Stimulated activated CD8-positive, alpha-beta memory T cell treated with anti-CD3 and anti-CD28 coated beads, Interleukin-7, amount 100 ng/mL, for 48 hours (primary cell): ENCODE results near the gene ADGRG2.
"Not testable (repeated sequence)": the region's sequence is repeated elsewhere in the genome, so short reads cannot be mapped to it uniquely, and the experiment has no call there.

Source experiments
- DNase-seq, 2 donors: peaks; one replicate each; pipeline ENCODE4 v3.0.0-alpha.2; 2020; ENCODE audit warnings: low read depth in 1 of 2; ENCODE audit errors: extremely low read depth in 1 of 2

The ADGRG2 gene

DNA sequence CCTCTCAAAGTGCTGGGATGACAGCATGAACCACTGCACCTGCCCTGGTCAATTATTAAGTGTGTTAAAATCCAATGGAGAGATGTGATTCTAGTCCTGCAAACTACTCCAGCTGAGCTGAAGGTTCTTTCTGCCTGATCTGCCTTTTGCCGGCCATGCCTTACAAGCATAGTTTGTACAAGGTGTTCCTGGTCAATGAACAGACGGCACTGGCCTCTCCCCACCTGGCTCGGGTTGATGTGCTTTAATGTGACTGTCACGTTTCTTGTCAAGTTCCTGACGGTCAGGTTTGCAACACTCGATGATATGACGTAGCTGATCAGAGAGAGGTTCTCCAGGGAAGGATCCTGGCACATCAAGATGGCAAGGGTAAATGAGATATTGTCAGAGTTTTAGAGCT is 115.3 kb downstream of the ADGRG2 start:
- DNase-seq = no peak

- DNase-seq = no peak
These were observed 116.4 kb downstream of the ADGRG2 start for GRCh38 chrX:19005909-19006308.

GRCh38 chrX:19003756-19004155 is 118.5 kb downstream of the ADGRG2 start:
- no peak for DNase-seq

GRCh38 chrX:18998653-18999052 is 123.6 kb downstream of the ADGRG2 start:
- DNase-seq = no peak

DNA sequence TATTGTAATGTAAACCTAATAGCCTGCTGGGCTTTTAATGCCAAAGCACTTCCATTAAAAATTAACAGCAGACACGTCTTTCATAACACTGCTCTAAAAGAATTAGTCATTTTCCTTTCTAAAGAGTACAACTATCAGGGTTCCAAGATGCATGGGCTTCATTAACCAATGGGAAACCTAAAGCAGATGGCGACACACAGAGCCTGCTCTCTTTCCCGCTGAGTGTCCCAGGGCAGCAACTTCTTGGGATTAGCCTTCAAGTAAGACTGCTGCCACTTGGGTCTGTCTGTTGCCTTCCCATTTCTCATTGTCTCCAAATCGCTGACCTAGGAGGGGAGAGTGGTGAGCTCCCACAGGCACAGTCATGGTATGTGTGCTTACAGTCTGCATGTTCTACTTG is 124.4 kb downstream of the ADGRG2 start:
- no peak for DNase-seq

- DNase-seq = no peak
These were observed 125.7 kb downstream of the ADGRG2 start for GRCh38 chrX:18996536-18996935.

- no peak for DNase-seq
These were observed 127.0 kb downstream of the ADGRG2 start for GRCh38 chrX:18995221-18995620.

DNA sequence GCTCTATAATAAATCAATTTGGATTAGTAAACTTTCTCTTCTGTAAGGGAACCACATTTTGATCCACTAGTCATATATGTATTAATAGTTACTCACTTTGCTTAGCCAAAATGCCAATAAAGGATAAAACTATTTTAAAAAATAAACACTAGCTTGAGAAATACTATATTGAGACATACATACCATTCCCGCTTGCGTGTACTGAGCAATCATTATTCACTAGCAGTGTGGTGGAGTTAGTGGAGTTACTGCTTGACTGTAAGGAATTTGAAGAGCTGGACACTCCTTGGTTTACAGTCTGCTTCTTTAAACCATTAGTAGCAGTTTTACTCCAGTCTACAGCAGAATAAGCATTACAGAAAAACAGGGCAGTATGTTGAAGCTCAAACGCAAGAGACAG is 127.6 kb downstream of the ADGRG2 start:
- DNase-seq = no peak

DNA sequence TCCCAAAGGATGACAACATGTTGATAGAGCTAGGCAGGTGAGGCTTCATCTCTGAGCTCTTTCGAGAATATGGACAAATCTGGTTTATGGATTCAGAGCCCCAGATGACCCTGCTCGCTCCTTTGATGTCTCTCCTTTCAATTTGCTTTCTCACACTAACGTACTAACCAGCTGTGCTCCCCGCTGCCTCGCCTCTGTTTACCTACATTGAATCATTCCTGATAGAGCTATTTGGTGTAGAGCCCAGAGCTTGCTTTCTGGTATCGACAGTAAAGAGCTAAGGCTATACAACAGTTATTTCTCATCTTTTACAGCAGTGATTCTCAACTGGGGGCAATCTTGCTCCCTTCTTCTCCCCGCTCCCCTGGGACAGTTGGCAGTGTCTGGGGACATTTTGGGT is 129.4 kb downstream of the ADGRG2 start:
- DNase-seq = no peak

DNA sequence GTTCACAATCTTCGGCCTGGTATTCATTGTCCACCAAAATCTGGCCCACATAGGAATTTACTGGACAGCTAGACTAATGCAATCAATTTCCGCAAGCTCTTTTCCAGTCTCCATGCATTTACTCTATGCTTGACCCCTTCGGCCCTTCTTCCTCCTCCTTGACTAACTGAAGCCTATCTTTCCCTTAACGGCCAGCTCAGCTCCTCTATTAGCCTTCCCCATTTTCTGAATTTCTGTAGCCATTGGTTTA is 137.2 kb downstream of the ADGRG2 start:
- no peak for DNase-seq

DNA sequence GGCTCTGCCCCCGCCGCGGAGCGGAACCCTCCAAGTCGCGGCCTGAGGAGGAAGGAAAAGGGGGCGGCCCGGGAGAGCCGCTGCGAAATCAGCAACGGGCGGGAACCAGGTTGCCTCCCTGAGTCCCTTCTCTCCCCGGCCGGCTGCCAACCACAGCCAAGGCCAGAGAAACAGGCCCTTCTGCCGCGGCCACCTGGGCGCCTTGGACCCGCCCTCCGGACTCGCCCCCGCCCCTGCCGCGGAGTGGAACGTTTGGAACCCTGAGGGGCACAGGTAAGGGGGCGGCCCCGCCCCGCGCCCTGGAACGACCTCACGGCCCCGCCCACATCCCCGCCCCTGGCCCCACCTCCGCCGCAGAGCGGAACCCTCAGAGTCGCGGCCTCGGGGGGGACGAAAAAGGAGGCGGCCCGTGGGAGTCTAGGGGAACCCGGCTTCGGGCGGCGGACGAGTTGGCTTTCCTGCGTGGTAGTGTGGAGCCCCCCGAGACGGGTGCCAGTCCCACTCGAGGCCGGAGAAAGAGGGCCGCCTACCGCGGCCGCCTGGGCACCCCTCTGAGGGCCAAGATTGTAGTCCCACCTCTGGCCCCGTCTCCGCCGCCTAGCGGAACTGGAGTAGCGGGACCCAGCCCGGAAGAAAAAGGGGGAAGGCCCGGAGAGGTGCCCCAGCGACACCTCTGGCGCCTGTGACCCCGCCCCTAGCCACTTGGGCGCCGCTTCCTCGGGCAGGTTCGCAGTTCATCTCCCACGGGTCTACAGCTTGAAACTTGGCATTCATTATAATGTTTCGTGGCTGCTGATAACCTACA is 137.7 kb downstream of the ADGRG2 start:
- peak; percentile 63 to 69 for DNase-seq

DNA sequence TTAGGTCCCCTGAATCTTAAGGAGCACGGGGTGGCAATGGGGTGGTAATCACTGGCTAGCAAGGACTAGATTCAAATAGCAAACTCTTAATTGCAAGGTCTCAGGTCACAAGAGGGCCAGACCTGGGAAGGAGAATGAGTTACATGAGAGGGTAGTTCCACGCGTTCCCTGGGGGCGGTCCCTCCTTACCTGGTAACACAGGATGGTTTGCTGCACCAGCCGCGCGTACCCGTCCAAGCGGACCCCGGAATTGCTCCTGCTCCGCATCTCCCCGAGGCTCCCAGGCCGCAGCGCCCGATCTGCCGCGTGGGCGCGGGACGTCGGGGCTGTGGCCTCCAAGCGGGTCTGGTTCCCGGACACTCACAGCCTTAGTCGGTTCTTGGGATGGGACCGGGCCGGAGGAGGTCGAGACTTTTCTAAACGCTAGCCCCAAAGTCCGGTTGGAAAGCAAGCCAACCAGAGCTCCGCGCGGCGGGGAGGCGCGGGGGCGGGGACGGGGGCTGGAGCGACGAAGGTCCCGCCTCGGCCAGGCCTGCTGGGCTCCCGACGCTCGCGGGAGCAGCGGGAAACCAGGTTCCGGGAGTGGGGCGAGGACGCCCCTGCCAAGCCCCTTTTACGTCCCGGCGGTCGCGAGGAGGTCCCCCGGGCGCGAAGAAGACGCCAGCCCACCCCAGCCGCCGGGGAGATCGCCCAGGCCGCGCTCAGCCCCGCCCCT is 138.4 kb downstream of the ADGRG2 start, which contains the start of gene PHKA2:
Gene PHKA2 (minus strand): TSS at position 449 of the 715 bp plus-strand sequence. CDS start 182 bp downstream, at position 267.
- peak; percentile 10 to 33 for DNase-seq

DNA sequence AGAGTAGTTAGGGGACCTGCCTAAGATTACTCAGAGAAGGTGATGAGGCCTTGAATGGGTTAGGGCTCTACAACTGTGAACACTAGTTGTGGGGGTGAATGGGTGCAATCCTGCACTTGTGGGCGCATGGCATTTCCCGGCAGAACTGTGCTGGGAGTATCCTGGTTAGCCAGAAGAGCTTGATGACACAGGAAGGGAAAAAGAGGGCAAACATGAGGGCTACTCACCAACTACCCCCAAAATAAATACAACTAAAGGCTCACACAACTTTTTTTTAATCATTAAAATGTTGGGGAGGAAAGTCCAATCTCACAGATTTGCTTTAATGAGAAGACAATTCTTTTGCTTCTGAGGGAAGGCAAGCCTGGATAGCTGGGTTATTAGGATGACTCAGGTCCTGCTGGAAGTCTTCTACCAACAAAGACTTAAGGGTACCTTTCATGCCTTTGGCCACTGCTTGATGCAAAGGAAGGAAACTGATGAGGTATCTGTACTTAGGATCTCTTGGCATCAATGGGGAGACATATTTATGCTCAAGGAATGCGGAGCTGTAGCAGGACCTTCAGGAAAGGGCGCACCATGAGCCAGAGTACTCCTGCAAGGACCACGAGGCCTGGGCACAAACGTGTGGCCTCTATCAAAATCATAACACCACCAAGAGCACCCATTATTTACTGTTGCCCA is 141.0 kb downstream of the ADGRG2 start:
- no peak for DNase-seq

- not testable (repeated sequence) for DNase-seq
These were observed 142.0 kb downstream of the ADGRG2 start for GRCh38 chrX:18980262-18980661.

- DNase-seq = no peak
These were observed 147.3 kb downstream of the ADGRG2 start for GRCh38 chrX:18974993-18975392.

DNA sequence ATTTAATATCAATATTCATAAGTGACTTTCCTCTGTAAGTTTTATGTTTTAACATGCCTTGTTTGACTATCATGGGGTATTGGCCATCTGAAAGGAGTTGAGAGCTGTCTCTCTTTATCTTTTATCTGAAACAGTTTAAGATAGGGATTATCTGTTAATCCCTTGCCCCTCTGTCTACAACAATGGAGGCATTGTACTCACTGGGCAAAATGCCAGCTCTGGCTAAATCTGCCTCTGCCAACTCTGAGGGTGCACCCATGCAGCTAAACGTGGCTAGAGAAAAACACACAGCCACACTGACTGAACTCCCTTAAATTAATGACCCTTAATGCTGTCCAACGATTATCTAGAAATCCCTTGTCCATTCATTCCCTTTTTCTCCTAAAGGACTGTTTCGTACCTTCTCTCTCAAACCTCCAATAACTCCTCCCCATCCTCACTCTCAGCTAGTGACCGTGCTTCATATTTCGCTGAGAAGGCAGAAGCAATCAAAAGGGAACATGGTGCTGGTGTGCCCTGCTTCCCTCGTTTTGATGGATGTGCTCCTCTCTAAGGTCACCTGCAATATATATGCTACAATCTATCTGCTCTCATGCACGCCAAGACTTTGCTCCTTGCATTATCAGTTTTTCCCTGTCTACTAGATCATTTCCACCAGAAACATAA is 148.6 kb downstream of the ADGRG2 start:
- DNase-seq = no peak

DNA sequence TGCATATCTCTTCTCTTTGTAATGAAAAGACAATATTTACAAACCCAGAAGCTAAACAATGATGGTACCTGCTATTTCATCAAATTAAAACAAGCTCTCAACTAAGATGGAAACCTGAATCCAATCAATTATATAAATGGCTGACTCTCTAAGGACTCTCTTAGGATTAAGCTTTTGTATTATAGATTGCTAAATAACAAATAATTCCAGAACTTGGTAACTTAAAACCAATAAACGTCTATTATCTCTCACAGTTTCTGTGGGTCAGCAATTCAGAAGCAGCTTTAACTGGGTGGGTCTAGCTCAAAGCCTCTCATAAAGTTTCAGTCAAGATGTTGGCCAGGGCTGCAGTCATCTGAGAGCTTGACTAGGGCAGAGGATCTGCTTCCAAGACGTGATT is 150.8 kb downstream of the ADGRG2 start:
- no peak for DNase-seq

DNA sequence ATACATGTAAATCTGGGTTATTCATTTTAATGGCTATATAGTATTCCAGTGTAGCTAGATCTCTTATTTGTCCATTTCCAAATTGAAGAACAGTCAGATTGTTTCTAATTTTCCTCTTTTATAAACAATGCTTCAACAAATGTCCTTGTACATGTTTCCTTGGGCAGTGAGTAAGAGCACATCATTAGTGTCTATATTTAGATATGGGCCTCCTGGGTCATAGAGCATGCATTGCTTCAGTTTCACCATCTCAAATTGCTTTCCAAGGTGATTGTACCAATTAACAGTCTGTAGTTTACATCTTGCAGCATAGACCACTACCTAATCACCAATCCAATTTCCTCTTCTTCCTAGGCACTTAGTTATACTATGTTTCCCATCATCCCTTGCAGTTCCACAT is 151.8 kb downstream of the ADGRG2 start:
- no peak for DNase-seq

- DNase-seq = no peak
These were observed 155.6 kb downstream of the ADGRG2 start for GRCh38 chrX:18966624-18967023.

DNA sequence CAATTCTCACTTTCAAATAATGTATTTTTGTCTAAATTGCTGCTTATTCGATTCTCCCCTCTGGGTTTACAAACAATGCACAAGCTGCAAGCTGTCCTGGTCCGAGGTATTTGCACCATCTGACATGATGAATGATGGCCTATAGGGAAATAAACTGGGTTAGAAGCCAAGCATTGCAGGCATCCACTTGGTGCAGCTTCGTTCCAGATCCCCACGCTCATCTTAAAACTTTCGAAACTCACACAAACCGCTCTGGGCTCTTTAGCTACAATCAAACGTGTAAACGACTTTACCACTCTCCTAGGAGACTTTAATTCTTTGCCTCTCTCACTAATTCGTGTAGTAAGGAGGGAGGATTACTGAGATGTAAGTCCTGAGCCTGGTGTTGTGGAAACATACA is 157.4 kb downstream of the ADGRG2 start:
- DNase-seq = no peak

- DNase-seq = no peak
These were observed 158.2 kb downstream of the ADGRG2 start for GRCh38 chrX:18964026-18964425.
